ENCODE data around the gene AFF3. TPM values are rescaled to one million over a fixed set of nuclear protein-coding genes. Genes with fewer than 3 reads are reported as not detected.

Gene AFF3
- polyA plus RNA-seq, 3 donors from 2014 or later: 1.4 to 7.4 (median 3.8) TPM

DNA sequence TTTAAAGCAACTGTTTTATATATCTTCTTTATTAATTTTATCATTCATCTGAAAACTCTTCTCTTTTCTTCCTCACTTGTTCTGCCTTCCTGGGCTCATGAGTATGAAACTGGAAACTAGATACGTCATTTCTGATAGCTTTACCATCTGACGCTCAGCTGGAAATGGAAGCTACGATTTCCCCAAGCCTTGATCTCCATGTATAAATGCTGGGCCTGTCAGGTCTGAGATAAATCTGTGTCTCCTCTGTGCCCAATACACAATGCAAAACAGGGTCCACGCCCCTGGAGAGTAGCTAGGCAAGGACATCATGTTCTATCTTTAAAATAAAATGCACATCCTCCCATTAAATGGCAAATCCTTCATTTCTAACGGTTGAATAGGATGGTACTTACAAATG is 238.4 kb downstream of the AFF3 start:
- Mint-ChIP-seq H3K9me3 (peaks cover 0 to 3% (median 0%) of the 10 kb centered on the region in 6 donors), H3K4me3 (no peak overlapping the region), H3K36me3 (no peaks in the 10 kb centered on the region), H3K27ac (no peak overlapping the region), H3K27me3 (ENCODE audit: low read depth in 3 of 3) (peaks cover 0 to 5% (median 0%) of the 10 kb centered on the region in 3 donors), H3K4me1 (peaks cover 2 to 4% of the 10 kb centered on the region in 2 donors)
- no peak for DNase-seq

DNA sequence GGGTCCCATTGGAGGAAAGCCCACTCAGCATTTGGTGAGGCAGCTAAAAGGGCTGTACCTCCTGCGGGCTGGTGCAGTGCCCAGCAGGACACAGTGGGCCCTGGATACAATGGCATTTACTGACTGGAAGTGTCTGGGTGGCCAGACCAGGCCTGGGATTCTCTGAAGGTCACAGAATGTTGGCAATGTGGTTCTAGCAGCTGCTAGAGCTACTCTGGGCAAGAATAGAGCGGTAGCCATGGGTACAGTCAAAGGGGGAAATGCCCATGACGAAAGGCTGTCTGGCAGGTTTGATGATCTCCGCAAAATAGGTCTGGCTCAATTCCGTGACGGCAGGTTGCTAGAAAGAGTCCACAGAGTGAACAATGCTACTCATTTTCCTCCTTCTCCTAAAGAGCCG is 241.8 kb downstream of the AFF3 start:
- Mint-ChIP-seq H3K4me3 (no peak overlapping the region), H3K9me3 (no peaks in the 10 kb centered on the region), H3K27me3 (ENCODE audit: low read depth in 3 of 3) (peaks cover 0 to 5% (median 0%) of the 10 kb centered on the region in 3 donors), H3K27ac (no peak overlapping the region), H3K4me1 (peaks cover 4 to 20% of the 10 kb centered on the region in 2 donors), H3K36me3 (no peaks in the 10 kb centered on the region)
- no peak for DNase-seq

DNA sequence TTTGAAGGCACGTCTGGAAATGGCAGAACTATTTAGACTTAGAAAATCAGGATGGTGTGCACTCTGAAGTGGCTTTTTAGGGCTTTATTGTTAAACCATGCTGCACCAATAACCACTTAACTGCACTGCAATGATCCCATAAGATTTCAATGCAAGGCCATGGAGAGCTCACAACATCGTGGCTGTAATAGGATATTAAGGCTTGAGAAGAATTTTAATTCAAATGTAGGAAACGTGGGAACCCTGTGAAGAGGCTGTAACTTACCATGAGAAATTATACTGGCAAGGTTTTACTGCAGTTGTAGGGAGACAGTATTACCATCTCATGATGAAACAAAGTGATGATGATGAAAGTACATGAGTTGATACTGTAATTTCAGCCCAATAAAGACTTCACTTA is 242.5 kb downstream of the AFF3 start:
- no peaks in the 10 kb centered on the region for H3K36me3 Mint-ChIP-seq
- no peaks in the 10 kb centered on the region for H3K9me3 Mint-ChIP-seq
- peaks cover 0 to 5% (median 0%) of the 10 kb centered on the region in 3 donors for H3K27me3 Mint-ChIP-seq (ENCODE audit: low read depth in 3 of 3)
- DNase-seq: no peak
- H3K27ac Mint-ChIP-seq: no peak overlapping the region
- peaks cover 4 to 20% of the 10 kb centered on the region in 2 donors for H3K4me1 Mint-ChIP-seq
- H3K4me3 Mint-ChIP-seq: no peak overlapping the region

DNA sequence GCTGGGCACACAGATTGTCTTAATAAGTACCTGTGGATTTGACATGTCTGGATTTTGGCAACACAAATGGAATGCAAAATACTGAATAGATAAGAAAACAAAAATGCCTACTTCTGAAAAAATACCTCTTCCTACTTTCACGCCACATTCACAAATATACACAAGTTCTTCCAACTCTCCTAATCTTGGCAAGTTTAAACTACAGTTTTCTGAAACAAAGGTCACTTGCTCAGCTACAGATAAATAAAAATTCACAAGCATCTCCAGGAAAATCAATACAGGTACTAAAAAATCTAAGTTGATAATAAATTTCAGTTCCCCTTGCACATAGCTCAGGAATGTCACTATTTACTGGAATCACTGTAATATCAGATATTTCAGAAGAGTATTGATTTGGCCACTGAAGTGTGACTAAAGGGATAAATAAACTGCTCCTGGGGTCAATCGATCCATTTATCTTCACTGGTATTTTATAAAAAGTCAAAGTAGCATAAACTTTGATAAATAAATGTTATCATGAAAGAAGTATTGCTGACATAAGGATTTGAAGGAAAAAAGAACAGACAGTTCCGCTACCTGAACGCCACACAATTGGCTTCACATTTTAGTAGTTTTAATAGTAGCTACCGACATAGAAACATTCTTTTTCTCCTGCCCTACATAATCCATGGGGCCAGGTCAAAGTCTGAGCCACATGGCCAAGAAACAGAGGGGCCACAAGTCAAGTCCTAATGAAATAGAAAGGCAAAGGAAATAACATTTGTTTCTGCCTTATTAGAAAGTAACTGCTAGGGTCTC is 243.1 kb downstream of the AFF3 start:
- Mint-ChIP-seq H3K27me3 (ENCODE audit: low read depth in 3 of 3) (peaks cover 0 to 5% (median 0%) of the 10 kb centered on the region in 3 donors), H3K9me3 (no peaks in the 10 kb centered on the region), H3K4me3 (no peak overlapping the region), H3K4me1 (peaks cover 4 to 20% of the 10 kb centered on the region in 2 donors), H3K36me3 (no peaks in the 10 kb centered on the region), H3K27ac (no peak overlapping the region)
- DNase-seq: no peak

DNA sequence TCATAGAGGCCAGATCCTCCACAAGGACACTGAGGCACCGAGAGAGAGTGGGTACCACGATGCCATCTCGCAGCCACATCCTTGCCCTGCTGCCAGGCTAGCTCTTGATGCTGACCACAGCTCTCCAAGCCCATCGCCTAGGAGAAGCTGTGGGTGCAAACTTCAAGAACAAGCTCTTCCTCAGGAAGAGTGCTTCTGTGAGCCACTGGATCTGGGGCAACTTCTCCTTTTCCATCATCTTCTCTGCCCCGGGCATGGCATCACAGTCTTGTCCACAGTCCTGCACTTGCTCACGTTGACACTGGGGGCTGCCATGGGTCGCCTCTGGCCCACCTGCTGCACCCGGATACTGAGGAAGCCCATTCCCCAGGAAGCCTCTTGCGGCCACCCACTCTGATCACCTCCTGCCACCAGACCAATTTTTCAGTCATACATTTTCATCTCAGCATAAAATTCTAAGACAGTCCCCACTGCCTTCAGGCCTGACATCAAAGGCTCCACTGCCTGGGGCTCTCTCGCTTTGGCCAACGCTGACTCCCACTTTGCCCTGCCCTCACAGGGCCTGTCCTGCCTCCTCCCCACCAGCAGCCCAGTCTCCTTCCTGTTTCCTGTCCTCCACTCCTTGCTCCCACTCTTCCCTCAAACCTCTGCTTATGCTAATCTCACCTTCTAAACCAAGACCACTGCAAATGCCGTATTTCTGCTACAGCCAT is 243.9 kb downstream of the AFF3 start:
- Mint-ChIP-seq H3K4me1 (peaks cover 4 to 20% of the 10 kb centered on the region in 2 donors), H3K9me3 (no peaks in the 10 kb centered on the region), H3K4me3 (no peak overlapping the region), H3K27ac (peak overlapping the region in 1 of 6 donors; percentile 1), H3K36me3 (no peaks in the 10 kb centered on the region), H3K27me3 (ENCODE audit: low read depth in 3 of 3) (peaks cover 0 to 5% (median 0%) of the 10 kb centered on the region in 3 donors)
- no peak for DNase-seq

DNA sequence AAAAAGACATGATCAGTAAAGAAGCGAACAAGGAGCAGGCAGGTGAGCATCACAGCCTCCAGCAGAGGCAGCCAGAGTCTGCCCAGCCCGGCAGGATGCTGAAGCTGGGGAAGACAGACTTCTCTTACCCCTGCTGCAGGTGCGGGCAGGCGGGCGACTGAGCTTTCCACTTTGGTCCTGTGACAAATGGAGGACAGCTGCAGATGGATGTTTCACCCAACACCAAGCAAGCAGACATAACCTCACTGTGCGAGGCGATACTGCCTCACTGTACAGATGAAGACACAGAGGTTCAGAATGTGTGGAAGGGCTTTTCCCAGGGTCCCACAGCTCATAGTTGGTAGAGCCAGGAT is 251.0 kb downstream of the AFF3 start:
- Mint-ChIP-seq H3K4me3 (no peak overlapping the region), H3K36me3 (no peaks in the 10 kb centered on the region), H3K27ac (no peak overlapping the region), H3K27me3 (ENCODE audit: low read depth in 3 of 3) (no peaks in the 10 kb centered on the region), H3K9me3 (no peaks in the 10 kb centered on the region), H3K4me1 (no peaks in the 10 kb centered on the region)
- DNase-seq: no peak

DNA sequence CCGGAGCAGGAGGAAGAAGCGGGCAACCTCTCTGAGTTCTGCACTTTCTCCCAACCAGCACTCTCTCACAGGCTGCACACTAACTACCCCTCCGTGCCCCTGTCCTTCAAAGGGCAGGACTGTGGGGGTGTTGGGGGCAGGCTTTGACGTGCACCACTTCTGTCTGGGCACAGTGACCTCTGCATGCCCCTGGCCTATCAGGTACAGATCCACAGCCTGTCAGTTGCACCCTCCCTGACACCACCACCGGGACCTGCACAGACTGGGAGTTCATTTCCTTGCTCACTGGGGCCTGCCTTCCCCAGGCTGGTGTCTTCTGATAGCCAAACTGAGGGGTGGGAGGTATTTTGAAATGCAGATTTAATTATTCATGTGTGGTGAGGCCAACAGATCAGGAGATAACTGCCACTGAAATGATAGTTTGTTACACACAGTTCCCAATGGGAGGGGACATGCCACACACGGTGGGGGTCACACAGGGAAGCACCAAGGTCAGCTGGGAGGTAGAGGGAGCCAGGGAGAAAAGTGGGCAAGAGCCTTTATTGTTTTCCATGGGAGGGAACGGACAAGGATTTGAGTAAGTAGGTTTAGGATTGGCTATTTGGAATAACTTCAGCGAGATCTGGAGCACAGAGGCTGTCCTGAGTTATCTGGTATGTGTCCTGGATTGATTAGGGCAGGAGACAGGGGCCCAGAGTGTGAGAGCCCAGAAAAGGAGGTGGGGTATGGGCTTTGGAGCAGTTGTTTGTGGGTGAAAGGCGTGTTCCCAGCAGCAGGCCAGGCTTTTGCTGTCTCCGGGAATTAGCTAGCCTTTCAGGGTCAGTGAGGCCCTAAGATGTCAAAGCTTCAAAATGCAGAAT is 251.6 kb downstream of the AFF3 start:
- no peaks in the 10 kb centered on the region for H3K9me3 Mint-ChIP-seq
- H3K36me3 Mint-ChIP-seq: no peaks in the 10 kb centered on the region
- no peaks in the 10 kb centered on the region for H3K4me1 Mint-ChIP-seq
- H3K4me3 Mint-ChIP-seq: no peak overlapping the region
- DNase-seq: no peak
- H3K27me3 Mint-ChIP-seq (ENCODE audit: low read depth in 3 of 3): peaks cover 0 to 1% (median 0%) of the 10 kb centered on the region in 3 donors
- H3K27ac Mint-ChIP-seq: no peak overlapping the region

DNA sequence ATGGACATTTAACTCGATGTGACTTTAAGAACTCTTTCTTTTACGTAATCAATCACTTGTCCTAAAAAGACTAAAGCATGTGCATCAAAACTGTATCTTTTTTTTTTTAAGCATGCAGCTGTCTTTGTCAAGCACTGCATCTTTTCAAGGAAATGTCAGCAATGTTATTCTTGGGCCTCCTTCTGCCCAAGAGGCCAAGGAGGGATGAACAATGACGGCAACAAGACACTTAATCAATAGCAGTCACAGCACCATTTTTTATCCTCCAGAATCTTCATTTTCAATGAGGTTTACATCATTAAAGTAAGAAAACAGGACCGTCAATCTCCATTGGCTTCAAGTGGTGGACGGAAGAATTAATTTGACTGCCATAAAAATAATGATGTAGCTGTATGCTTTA is 253.8 kb downstream of the AFF3 start:
- no peak for DNase-seq
- H3K9me3 Mint-ChIP-seq: no peaks in the 10 kb centered on the region
- H3K4me1 Mint-ChIP-seq: no peaks in the 10 kb centered on the region
- H3K36me3 Mint-ChIP-seq: no peaks in the 10 kb centered on the region
- H3K27me3 Mint-ChIP-seq (ENCODE audit: low read depth in 3 of 3): peaks cover 0 to 4% (median 1%) of the 10 kb centered on the region in 3 donors
- H3K4me3 Mint-ChIP-seq: no peak overlapping the region
- H3K27ac Mint-ChIP-seq: no peak overlapping the region

DNA sequence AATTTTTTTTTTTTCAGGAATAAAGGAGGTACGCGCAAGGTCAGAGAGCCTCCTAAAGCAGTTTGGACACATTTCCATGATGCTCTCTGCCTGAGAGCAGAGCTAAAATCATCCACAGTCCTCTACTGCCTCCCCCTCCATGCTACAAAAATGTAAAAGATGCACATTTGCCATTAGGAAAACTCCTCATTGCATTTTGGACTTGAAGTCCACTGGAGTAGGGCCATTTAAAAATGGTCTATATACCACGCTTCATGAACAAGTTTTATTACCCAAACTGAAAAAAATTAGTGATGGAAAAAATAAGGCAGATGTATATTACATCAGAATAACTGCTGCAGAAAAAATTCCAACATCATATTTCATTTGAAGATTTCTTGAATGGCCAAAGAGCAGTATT is 256.0 kb downstream of the AFF3 start:
- Mint-ChIP-seq H3K4me1 (no peaks in the 10 kb centered on the region), H3K4me3 (no peak overlapping the region)
- no peak for DNase-seq

DNA sequence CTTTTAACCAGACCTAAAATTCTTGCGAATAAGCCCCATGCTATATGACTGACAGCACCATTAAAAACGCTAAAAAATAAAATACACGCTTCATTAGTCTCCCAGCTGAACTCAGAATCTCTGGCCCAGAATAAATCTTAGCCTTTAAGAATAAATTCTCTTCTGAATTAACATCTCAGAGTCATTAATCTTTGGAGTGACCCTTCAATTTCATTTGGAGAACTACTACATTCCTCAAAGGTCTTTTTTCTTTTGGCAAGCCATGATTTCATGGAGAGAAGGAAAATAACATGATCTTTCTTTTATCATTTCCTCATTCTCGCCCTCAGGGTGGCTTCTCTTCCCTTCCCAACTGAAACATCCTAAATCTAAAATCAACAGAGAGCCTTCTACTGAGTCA is 259.0 kb downstream of the AFF3 start:
- Mint-ChIP-seq H3K4me1 (no peaks in the 10 kb centered on the region), H3K27me3 (ENCODE audit: low read depth in 3 of 3) (peaks cover 0 to 7% (median 1%) of the 10 kb centered on the region in 3 donors), H3K4me3 (no peak overlapping the region), H3K27ac (no peak overlapping the region), H3K9me3 (peaks cover 0 to 2% (median 0%) of the 10 kb centered on the region in 6 donors), H3K36me3 (no peaks in the 10 kb centered on the region)
- no peak for DNase-seq

More for the DNA sequence above, 256.0 kb downstream of the AFF3 start:
- Mint-ChIP-seq H3K27me3 (ENCODE audit: low read depth in 3 of 3) (peaks cover 0 to 7% (median 1%) of the 10 kb centered on the region in 3 donors), H3K36me3 (no peaks in the 10 kb centered on the region), H3K9me3 (peaks cover 0 to 2% (median 0%) of the 10 kb centered on the region in 6 donors), H3K27ac (no peak overlapping the region)

DNA sequence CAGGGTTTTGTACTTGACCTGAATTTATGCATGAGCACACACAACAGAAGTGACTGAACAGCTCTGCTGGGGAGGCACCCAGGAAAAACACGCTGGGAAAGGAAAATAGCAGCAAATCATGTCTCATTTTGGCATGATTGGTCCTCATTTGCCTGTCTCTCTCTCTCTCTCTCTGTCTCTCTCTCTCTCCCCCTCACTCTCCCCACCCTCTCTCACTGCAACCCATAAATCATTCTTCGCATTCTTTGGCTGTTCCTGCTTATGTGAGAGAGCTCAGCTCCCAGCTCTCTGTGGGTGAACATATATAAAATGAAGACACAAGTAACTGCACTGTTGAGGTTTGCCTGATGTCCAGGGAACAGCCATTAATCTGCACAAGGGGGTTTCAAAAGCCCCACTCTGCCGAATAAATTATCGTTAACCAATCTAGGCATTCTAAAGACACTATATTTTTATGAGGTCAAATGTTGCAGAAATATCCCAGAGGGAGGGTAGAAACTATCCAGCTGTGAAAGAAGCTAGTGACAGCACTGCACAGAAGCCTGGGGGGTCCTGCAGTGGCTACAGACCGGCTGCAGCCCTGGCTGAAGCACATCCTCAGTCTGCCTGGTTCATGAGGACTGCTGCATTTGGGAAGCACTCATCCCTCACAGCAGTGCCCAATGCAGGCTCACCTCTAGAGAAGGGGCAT is 260.3 kb downstream of the AFF3 start:
- H3K27ac Mint-ChIP-seq: no peak overlapping the region
- peaks cover 0 to 7% (median 1%) of the 10 kb centered on the region in 3 donors for H3K27me3 Mint-ChIP-seq (ENCODE audit: low read depth in 3 of 3)
- no peaks in the 10 kb centered on the region for H3K4me1 Mint-ChIP-seq
- peaks cover 0 to 2% (median 0%) of the 10 kb centered on the region in 6 donors for H3K9me3 Mint-ChIP-seq
- no peak overlapping the region for H3K4me3 Mint-ChIP-seq
- no peak for DNase-seq
- H3K36me3 Mint-ChIP-seq: no peaks in the 10 kb centered on the region

DNA sequence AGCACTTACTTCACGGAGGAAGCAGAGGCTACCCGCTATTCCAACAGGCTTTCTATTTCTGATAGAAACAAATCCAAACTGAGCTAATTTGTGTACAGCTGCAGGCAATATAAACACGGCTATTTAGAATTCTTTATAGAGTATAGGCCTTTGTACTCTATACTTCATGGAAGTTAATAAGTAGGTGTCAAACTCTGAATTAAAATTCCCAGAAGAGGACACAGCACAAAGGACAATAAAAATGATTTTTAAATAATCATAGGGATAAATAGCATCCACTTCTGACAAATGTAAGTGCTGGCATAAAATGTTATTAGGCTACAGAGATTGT is 261.5 kb downstream of the AFF3 start:
- no peaks in the 10 kb centered on the region for H3K36me3 Mint-ChIP-seq
- peaks cover 0 to 2% (median 0%) of the 10 kb centered on the region in 6 donors for H3K9me3 Mint-ChIP-seq
- H3K27ac Mint-ChIP-seq: no peak overlapping the region
- peaks cover 0 to 7% (median under 1%) of the 10 kb centered on the region in 3 donors for H3K27me3 Mint-ChIP-seq (ENCODE audit: low read depth in 3 of 3)
- H3K4me1 Mint-ChIP-seq: no peaks in the 10 kb centered on the region
- no peak for DNase-seq
- no peak overlapping the region for H3K4me3 Mint-ChIP-seq

DNA sequence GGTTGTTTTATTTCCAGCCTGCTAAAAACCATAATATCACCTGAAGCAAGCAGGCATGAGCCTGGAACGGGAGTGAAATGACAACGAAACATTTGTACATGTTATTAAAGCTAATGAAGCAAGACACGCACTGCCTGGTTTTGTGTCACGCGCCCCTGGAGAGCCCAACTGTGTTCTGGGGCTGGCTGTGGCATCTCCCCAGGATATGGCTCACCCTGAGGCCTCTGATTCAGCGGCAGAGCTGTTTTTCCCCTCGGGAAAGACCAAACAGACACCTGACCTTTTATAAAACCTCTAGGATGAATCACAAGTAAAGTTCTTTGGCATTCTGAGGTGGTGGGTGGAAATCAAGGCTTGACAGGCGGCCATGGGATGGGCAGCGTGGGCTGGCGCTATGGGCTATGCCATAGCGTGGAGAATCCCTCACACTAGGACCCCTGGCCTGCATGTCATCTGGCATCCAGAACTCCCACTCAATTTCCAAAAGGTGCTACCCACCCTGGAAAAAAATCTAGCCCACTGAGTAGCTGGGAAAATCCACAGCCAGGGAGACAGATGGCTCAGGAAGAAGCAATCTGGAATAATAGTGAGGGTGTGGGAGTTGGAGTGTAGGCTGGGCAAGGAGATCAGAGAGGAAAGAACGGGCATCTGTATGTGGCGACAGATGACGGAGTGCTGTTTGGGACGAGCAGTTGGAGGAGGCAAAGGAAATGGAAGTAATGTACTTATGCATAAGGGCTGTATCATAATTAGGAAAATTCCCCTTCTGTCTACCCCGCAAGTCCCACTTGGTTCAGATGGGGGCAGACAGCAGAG is 262.0 kb downstream of the AFF3 start:
- Mint-ChIP-seq H3K9me3 (peaks cover 0 to 2% (median 0%) of the 10 kb centered on the region in 6 donors), H3K4me1 (no peaks in the 10 kb centered on the region)
- no peak for DNase-seq

More for the DNA sequence above, 262.0 kb downstream of the AFF3 start:
- H3K27ac Mint-ChIP-seq: no peak overlapping the region
- peaks cover 0 to 7% (median 0%) of the 10 kb centered on the region in 3 donors for H3K27me3 Mint-ChIP-seq (ENCODE audit: low read depth in 3 of 3)
- no peak overlapping the region for H3K4me3 Mint-ChIP-seq
- H3K36me3 Mint-ChIP-seq: no peaks in the 10 kb centered on the region
